ENCODE data around the gene ARHGAP22.

ARHGAP22 gene

GRCh38 chr10:48526846-48527505 lies 77.9 kb downstream of the ARHGAP22 start:
- DNase-seq, result no peak

DNA sequence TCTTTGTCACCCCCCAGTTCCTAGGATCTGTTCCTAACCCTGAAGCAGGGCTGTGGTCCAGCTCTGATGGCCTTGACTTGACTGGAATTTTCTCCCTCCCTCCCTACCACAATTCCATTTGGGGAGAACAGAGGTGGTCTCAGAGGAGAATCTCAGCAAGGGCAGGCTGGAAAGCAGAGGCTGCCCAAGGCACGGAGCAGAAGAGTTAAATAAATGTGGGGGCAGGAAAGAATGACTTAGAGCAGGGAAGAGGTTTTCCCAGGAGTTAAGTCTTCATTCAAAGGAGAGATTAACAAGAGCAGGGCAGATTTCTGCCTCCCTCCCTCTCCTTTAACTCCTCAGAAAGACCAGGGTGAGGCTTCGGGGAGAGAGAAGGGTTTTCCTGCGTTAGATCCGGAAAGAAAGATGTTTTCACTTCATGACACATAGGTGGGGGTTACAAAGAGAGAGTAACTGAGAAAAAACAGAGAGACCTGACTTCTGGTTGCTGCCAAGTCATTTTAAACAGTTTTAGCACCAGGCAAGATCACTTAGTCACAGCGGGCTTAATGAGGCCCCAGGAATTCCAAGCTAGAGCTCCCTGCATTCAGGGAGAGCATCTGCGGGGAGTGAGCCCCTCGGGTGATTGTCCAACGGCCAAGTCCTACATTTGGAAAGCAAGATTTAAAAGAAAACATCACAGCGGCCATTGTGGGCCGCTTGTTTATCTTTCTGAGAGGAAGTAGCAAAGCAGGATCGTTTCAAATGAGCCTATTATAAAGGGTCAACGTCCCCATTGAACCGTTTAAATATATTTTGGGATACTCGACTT lies 78.7 kb downstream of the ARHGAP22 start:
- no peak for DNase-seq

GRCh38 chr10:48525113-48525512 lies 79.8 kb downstream of the ARHGAP22 start:
- DNase-seq, result no peak

DNA sequence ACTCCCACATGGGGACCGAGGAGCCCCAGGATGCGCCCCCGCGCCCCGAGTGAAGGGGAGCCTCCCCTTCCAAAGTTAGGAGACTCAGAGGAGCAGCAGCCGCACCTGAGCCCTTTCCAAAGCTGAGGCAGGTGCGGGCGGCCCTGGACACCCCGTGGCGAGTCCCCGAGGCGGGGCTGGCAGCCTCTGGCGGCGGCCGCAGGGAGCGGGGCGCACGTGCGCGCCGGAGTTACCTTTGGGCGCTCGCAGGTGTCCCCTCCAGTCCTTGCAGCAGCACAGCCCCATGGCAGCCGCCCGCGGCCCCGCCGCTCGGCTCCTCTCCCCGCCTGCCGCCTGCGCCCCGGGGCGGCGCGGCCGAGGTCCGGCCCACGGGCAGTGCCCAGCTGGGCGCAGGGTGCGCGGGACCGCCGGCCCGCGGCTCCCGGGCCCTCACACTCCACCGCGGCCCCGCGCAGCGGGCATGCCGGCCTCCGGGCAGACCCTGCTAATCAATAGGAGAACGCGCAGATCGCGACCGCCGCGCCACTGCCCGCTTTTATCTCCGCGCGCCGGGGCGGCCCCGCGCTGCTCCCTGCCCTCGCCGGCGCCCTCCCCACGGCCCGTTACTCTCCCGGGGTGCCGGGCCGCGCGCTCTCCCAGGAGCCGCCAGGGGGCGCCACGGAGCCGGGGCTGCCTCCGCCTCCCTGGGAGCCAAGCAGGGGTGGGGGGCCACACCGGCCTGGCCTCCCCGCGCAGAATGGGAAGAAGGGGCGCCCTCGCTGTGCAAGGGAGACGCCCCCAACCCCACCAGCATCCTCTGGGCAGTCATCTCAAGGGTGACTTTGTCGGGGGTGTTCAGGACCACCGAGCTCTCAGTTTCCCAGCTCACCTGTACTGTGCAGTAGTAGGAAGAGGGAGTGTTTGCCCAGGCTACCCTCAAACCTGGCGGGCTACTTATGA lies 80.8 kb downstream of the ARHGAP22 start:
- no peak for DNase-seq

DNA sequence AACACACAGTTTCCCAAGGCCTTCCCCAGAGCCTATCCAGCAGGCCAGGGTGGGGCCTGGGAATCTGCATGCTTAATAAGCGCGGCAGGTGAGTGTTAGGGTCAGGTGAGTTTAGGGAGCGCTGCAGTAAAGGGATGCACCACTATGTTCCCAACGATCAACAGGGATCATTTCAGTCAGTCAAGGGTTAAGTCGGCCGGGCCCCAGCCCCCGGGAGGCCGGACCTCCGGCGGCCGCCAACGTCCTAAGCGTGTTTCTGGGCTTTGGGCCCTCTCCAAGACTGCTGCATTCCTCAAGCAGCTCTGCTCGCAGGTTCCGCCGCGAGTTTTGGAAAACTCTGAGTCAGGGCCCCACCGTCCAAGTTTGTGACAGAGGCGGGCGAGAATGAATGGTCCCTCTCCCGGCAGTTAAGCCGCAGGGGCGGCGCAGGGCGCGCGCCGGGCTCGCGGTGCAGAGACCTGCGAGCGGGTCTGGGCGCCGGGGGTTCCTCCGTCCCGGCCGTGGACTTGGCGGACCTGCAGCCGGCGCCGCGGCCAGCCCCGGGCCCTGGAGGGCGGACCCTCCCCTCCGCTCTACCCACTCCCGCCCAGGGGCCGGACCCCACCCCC lies 81.6 kb downstream of the ARHGAP22 start:
- DNase-seq, result no peak

- DNase-seq, result no peak
Observed at GRCh38 chr10:48522011-48522765, 82.7 kb downstream of the ARHGAP22 start.

GRCh38 chr10:48520594-48520993 lies 84.3 kb downstream of the ARHGAP22 start:
- no peak for DNase-seq

DNA sequence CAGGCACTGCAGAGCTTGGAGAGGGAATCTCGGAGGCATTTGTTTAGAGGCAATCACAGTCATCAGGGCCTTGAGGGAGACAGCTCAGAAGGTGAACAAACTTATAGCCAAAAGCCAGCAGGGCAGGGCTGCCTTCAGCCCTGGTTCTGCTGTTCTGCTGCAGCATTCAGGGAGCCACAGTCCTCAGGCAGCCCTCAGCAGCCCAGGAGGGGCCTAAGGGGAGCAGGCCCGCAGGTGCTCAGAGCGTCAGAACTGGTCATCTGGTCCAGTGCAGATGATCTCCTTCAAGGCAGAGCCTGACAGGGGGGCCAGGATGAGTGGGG lies 84.7 kb downstream of the ARHGAP22 start:
- DNase-seq, result no peak

DNA sequence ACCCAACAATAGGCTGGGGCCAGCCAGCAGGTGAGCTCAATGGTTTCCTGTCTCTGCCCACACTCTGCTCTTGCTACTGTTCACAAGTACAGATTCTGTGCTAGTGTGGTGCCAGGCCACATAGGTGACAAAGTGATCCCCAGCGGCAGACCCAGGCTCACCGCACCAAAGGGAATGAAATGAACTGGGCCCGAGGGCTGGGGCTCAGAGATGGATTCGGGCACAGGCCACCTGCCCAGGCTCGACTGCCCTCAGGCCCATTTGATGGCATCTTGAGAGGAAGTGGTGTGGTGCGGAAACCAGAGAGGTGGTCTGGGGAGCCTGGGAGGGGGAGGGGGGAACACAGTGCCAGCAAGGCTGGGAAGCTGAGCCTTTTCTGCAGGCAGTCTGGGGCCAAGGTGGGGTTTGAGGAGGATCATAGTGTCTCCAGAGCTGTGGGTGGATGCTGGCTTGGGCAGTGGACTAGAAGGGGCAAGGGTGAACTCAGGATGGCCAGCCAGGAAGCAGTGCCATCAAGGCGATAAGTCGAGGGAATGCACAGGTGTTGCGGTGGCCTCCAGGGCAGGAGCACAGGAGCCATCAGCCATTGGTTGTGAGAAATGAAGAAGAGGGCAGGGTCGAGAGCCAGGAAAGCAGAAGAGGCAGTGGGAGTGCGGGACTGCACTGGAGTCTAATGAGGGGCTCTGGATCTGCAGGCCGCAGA lies 85.2 kb downstream of the ARHGAP22 start:
- no peak for DNase-seq

- no peak for DNase-seq
Observed at GRCh38 chr10:48518986-48519385, 85.9 kb downstream of the ARHGAP22 start.

DNA sequence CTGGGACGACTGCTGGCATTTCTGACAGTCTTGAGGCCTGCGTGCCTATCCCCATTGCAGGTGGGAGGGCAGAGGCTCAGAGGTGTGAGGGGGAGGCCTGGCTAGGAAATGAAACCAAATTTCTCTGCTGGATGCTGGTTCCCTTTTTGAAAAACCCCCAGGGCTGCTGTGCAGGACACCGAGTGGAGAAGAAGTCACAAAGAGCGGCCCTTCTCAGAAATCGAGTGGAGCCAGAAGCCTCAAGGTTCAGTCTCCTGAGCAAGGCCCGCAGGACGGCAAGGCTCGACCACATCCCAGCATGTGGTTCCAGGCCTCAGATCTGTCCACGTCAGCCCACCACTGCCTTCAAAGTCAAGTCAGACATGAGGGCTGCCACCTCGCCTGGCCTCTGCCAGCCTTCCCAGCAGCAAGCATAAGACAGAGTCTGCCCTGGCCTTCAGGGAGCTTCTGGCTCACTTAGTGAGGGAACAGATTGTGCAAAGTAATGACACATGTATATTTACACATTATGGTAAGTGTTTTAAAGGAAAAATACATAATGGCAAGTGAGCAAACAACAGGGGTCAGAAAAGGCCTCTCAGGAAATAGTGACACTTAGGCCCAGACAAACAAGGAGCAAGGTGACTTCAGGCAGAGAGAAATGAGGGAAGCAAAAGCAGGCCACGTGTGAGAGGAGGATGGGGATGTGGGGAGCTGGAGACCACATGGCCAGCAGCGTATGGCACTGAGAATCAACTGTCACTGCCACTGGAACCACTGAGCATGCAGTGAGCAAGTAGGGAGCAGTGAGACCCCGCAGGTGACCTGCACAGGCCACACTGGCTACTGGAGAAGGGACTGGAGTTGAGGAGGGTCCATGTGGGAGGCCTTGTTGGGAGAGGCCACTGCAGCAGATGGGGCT lies 86.7 kb downstream of the ARHGAP22 start:
- DNase-seq, result no peak

GRCh38 chr10:48517482-48517881 lies 87.4 kb downstream of the ARHGAP22 start:
- no peak for DNase-seq

- DNase-seq, result no peak
Observed at GRCh38 chr10:48516911-48517310, 88.0 kb downstream of the ARHGAP22 start.

DNA sequence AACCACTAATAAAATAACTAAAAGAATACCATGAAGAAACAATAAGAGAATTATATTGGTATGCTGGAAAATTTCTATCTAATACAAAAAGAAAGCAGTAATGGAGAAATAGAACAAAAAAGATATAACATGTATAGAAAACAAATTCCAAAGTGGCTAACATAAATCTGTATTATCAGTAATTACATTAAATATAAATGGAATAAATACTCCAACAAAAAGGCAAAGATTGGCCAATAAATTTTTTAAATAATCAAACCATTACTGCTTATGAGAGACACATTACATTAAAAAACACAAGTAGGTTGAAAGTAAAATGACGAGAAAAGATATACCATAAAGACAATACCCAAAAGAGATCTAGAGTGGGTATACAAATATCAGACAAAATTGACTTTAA lies 90.0 kb downstream of the ARHGAP22 start:
- DNase-seq, result no peak

- no peak for DNase-seq
Observed at GRCh38 chr10:48514255-48514654, 90.6 kb downstream of the ARHGAP22 start.

DNA sequence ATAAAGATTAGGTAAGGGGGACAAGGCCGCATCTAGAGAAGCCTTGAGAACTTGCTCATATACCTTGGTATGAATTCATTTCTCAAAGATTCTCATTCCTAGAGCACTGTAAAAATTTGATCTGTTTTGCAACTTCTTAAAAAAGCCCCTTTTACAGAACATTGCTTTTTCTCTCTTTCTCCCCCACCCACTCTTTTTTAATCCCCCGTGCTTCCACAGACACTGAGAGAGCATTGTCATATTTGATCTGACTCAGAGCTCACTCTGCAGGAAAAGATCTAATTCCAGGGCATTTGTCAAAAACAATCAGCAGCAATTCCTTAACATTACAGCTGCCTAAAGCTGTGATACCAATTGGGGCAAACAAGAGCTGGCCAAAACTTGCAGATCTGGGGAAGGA lies 92.0 kb downstream of the ARHGAP22 start:
- DNase-seq, result no peak

DNA sequence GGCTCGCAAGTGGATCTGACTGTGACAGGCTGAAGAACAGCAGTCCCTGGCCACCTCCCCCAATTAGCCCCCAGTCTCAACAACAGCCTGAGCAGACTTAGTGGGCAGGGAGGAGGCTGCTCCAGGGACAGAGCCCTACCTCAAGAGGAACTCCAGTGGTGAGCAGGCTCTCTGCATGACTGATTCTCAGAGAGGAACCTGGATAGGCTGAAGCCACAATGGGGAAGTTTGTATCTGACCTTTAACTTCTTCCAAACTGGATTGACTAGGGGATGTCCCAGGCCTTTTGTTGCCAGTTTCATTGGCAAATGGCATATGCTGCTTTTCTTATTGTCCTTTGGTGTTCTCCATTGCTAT lies 93.0 kb downstream of the ARHGAP22 start:
- no peak for DNase-seq

GRCh38 chr10:48511066-48511874 lies 93.6 kb downstream of the ARHGAP22 start:
- DNase-seq, result no peak

DNA sequence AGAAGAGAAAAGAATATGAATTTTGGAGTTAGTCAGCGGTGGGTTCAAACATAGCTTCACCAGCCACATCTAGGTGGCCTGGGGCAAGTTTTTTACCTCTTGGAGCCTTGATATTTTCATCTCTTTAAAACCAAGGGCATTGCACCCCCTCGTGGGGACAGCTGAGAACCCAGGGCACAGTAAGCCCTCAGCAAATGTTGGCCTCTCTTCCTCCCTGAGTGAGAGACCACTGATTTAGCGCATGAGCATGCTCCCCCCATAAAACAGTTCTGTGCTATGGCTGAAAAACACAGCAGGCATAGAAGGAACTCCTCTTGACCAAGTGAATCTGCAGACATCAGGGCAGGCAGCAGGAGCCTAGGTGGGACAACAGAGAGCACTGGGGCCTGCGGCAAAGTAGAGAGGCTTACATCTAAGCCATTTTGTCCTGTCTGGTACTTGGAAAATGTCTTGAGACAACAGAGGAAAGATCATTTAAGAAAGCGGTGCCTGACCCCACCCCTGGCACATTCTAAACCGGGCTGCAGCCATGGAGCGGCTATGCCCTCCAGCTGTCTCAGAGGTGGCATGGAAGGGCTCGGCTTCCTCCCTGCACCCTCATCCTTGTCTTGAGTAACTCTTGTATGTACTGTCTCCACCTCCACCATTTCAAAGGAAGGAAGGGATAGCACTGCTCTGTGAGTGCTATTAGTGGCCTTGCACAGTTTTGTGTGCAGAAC lies 94.7 kb downstream of the ARHGAP22 start:
- no peak for DNase-seq
